Caco-2 (cell line): ENCODE measurements around the gene MMAB. TPM values are rescaled to one million over a fixed set of nuclear protein-coding genes. Genes with fewer than 3 reads are reported as not detected.

Experiments
- BruUV-seq: library from RNA; stranded (reverse); fragments of 400-500 nt; replicated peaks from 2 replicates; lab custom pipeline; 2021; lab: Mats Ljungman, UMichigan
- CTCF ChIA-PET: fragments of 300-600 bp; sonication (Branson Sonifier 250); formaldehyde crosslinking; loops from one replicate; lab custom pipeline; 2022; ENCODE audit warnings: antibody characterized with exemption; lab: Charles Lee
- POLR2A ChIA-PET: fragments of 300-600 bp; sonication (Branson Sonifier 250); formaldehyde crosslinking; loops from one replicate; lab custom pipeline; 2022; ENCODE audit warnings: antibody characterized with exemption; lab: Charles Lee
- DNase-seq, 2 experiments: peaks; one replicate each; pipeline versions ENCODE4 v3.0.0 to v3.0.0-alpha.2; 2020 to 2022
- H3K27me3 ChIP-seq: replicated peaks from 2 replicates; pipeline ENCODE4 v1.6.0; 2011; ENCODE audit warnings: low read length; ENCODE audit not compliant: control insufficient read depth, insufficient read depth
- H3K36me3 ChIP-seq: 2 replicates; pipeline ENCODE4 v1.5.1; 2011; ENCODE audit warnings: low read length; ENCODE audit not compliant: control insufficient read depth, insufficient read depth
- H3K4me1 ChIP-seq: fragments of 250-450 bp; sonication (Bioruptor Pico); 2 replicates; pipeline ENCODE4 v1.5.1; 2020; ENCODE audit warnings: mild to moderate bottlenecking
- H3K4me3 ChIP-seq: 2 replicates; pipeline ENCODE4 v1.5.1; 2011; ENCODE audit warnings: low read depth, mild to moderate bottlenecking, control low read depth, low read length
- H3K9me3 ChIP-seq: fragments of 250-450 bp; sonication (Bioruptor Pico); 2 replicates; pipeline ENCODE4 v1.5.1; 2020; ENCODE audit warnings: mild to moderate bottlenecking, moderate library complexity
- H3K27ac Mint-ChIP-seq: one replicate; pipeline ENCODE4 v1.8.0; 2022; ENCODE audit warnings: mixed read lengths; ENCODE audit not compliant: unreplicated experiment
- H3K27me3 Mint-ChIP-seq: one replicate; pipeline ENCODE4 v1.8.0; 2022; ENCODE audit warnings: mixed read lengths; ENCODE audit not compliant: insufficient read depth, unreplicated experiment
- H3K36me3 Mint-ChIP-seq: one replicate; pipeline ENCODE4 v1.8.0; 2022; ENCODE audit warnings: mild to moderate bottlenecking, mixed read lengths; ENCODE audit not compliant: insufficient read depth, unreplicated experiment
- H3K4me1 Mint-ChIP-seq: one replicate; pipeline ENCODE4 v1.8.0; 2022; ENCODE audit warnings: low read depth, mixed read lengths; ENCODE audit not compliant: unreplicated experiment
- H3K4me3 Mint-ChIP-seq: one replicate; pipeline ENCODE4 v1.8.0; 2022; ENCODE audit warnings: mild to moderate bottlenecking, moderate library complexity, mixed read lengths; ENCODE audit not compliant: unreplicated experiment
- H3K9me3 Mint-ChIP-seq: one replicate; pipeline ENCODE4 v1.8.0; 2022; ENCODE audit warnings: mixed read lengths; ENCODE audit not compliant: unreplicated experiment
- CTCF ChIP-seq, 2 experiments: fragments of 200-600 bp in 1 of 2; IDR thresholded peaks; 1 replicate in 1 of 2; 2 replicates in 1 of 2; pipeline versions ENCODE4 v1.5.1 to v1.8.0; 2011 to 2022; ENCODE audit warnings: antibody characterized with exemption in 1 of 2, control low read depth in 1 of 2, inconsistent platforms in 1 of 2, low read depth in 1 of 2, low read length in 1 of 2, mild to moderate bottlenecking in 1 of 2, moderate library complexity in 1 of 2; ENCODE audit not compliant: insufficient read depth in 1 of 2, severe bottlenecking in 1 of 2, unreplicated experiment in 1 of 2
- intact Hi-C: fragments of 100-400 bp; cut with micrococcal nuclease; formaldehyde crosslinking; loops from one replicate; pipeline ENCODE4 v1.10.0; 2022; ENCODE audit not compliant: unreplicated experiment
- total RNA-seq: library from RNA; stranded (reverse); gene quantifications from 2 replicates; pipeline ENCODE4 v1.2.3, GENCODE V29; 2022

MMAB gene
- total RNA-seq, 1 experiment from 2014 or later = 48.9 TPM

DNA sequence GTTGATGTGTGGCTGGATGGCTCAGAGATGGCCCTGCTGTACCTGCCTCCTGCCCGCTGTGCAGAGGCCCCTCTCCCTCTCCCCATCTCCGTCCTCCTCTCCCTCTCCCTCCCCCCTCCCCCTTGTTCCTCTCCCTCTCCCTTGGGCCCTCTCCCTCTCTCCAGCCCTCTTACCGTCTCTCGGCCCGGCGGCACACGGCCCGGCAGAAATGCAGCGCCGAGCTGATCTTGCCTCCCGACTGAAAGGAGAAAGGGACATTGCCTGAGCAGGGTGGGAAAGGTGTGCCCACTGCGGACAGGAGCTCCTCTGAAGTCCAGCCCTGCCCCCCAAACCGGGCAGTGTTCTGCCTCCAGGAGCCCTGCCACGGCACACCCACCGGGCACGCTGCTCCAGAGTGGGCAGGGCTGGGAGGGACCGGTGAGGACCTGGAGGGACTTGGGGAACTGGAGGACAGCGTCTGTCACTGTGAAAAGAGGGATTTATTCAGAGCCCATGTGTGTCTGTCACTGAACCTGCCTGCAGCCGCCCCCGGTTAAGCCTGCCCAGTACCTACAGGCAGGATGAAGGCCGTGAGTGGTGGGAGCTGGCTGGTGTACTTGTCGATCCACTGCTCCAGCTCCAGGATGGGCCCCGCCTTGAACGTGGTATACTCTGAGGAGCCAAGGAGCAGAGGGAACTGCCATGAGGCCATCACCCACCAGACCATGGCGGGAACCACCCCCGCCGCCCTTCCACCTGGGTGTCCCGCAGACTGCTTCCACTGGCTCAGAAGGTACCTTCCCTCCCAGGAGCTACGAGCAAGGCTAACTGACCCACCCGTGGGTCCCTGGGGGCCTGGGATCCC, 12.2 kb downstream of the MMAB start:
- peaks cover 34% of the 10 kb centered on the region for H3K36me3 Mint-ChIP-seq

GRCh38 chr12:109559601-109560000, 13.7 kb downstream of the MMAB start:
- BruUV-seq = no TSS peak
- Mint-ChIP-seq H3K4me3 (no peak overlapping the region), H3K4me1 (no peaks in the 10 kb centered on the region), H3K36me3 (peaks cover 28% of the 10 kb centered on the region), H3K27me3 (no peaks in the 10 kb centered on the region), H3K27ac (no peak overlapping the region), H3K9me3 (no peaks in the 10 kb centered on the region)
- no peaks in the 10 kb centered on the region for H3K4me1 ChIP-seq
- no peak for TF ChIP-seq CTCF (IDR thresholded peaks at IDR 0.05; ENCODE audit: insufficient read depth in 1 of 2, low read depth in 1 of 2, low read length in 1 of 2, severe bottlenecking in 1 of 2, unreplicated experiment in 1 of 2)
- H3K27me3 ChIP-seq = no peaks in the 10 kb centered on the region
- peaks cover 6% of the 10 kb centered on the region; the same call in 1 of the 2 replicates for H3K9me3 ChIP-seq
- H3K36me3 ChIP-seq = peaks cover 5% of the 10 kb centered on the region
- H3K4me3 ChIP-seq = no peak overlapping the region
- ChIA-PET CTCF (no interaction called here), POLR2A (no interaction called here)
- DNase-seq = no peak
- intact Hi-C loops = no loop called here

More for the DNA sequence above, 12.2 kb downstream of the MMAB start:
- Mint-ChIP-seq H3K27ac (no peak overlapping the region), H3K27me3 (no peaks in the 10 kb centered on the region), H3K4me3 (no peak overlapping the region), H3K4me1 (no peaks in the 10 kb centered on the region), H3K9me3 (no peaks in the 10 kb centered on the region)
- POLR2A ChIA-PET = no interaction called here
- peaks cover 6% of the 10 kb centered on the region; the same call in 1 of the 2 replicates for H3K9me3 ChIP-seq
- H3K36me3 ChIP-seq = peaks cover 5% of the 10 kb centered on the region
- TF ChIP-seq CTCF (IDR thresholded peaks at IDR 0.05; ENCODE audit: insufficient read depth in 1 of 2, low read depth in 1 of 2, low read length in 1 of 2, severe bottlenecking in 1 of 2, unreplicated experiment in 1 of 2) = no peak
- DNase-seq = no peak
- H3K27me3 ChIP-seq = no peaks in the 10 kb centered on the region
- intact Hi-C loops = no loop called here
- H3K4me3 ChIP-seq = no peak overlapping the region
- H3K4me1 ChIP-seq = no peaks in the 10 kb centered on the region
- CTCF ChIA-PET = no interaction called here
- BruUV-seq = no TSS peak

GRCh38 chr12:109559200-109559505, 14.2 kb downstream of the MMAB start:
- Mint-ChIP-seq H3K27ac (no peak overlapping the region), H3K4me1 (no peaks in the 10 kb centered on the region), H3K36me3 (peaks cover 28% of the 10 kb centered on the region), H3K4me3 (no peak overlapping the region), H3K27me3 (no peaks in the 10 kb centered on the region), H3K9me3 (no peaks in the 10 kb centered on the region)
- peaks cover 6% of the 10 kb centered on the region; the same call in 1 of the 2 replicates for H3K9me3 ChIP-seq
- H3K4me3 ChIP-seq = no peak overlapping the region
- no peak for TF ChIP-seq CTCF (IDR thresholded peaks at IDR 0.05; ENCODE audit: insufficient read depth in 1 of 2, low read depth in 1 of 2, low read length in 1 of 2, severe bottlenecking in 1 of 2, unreplicated experiment in 1 of 2)
- no peaks in the 10 kb centered on the region for H3K27me3 ChIP-seq
- CTCF ChIA-PET = no interaction called here
- POLR2A ChIA-PET = no interaction called here
- H3K4me1 ChIP-seq = no peaks in the 10 kb centered on the region
- no peak for DNase-seq
- no TSS peak for BruUV-seq
- intact Hi-C loops = no loop called here
- H3K36me3 ChIP-seq = peaks cover 5% of the 10 kb centered on the region
